IPS-18c (cell line): ENCODE measurements around the gene FUNDC1.

Experiments used
- H3K4me3 ChIP-seq: 2 replicates; pipeline ENCODE4 v1.7.0; 2013; ENCODE audit warnings: low read depth, mild to moderate bottlenecking, low read length, moderate library complexity; ENCODE audit not compliant: insufficient read depth
- H3K9me3 ChIP-seq: one replicate; pipeline ENCODE4 v1.6.1; 2013; ENCODE audit warnings: mild to moderate bottlenecking, low read length, moderate library complexity; ENCODE audit not compliant: control insufficient read depth, insufficient read depth

The FUNDC1 gene

DNA sequence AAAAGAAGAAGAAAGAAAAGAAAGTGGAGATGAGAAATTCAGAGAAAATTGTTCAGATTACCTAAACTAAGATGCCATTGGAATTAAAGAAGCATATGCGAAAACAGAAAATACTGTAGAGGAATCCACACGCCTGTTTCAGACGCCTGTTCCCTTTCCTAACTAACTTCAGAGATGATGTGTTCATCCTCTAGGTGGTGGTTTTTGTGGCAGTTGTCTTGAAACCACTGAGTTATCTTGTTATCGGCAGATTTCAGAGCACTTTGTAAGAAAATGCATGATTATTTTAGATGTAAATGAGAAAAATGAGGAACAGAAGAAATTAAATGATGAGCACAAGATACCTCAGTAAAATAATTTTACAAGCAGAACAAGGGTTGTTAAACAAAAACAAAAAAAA, 48.3 kb downstream of the FUNDC1 start:
- H3K4me3 ChIP-seq = no peak overlapping the region
- no peaks in the 10 kb centered on the region for H3K9me3 ChIP-seq

DNA sequence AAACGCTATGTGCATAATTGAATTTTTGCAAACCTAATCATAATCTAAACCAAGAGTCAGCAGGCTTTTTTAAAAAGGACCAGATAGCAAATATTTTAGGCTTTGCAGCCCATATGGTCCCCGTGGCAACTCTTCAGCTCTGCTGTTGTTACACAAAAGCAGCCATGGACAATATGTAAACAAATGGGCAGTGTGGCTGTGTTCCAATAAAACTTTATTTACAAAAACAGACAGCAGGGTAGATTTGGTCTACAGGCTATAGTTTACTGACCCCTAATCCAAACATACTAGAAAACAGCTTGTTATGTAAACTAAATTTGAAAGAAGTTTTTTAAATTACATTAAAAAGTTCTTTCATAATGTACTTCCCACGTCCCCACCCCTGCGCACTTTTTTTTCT, 53.1 kb downstream of the FUNDC1 start:
- Histone ChIP-seq H3K4me3 (no peak overlapping the region), H3K9me3 (peaks cover 5% of the 10 kb centered on the region)

DNA sequence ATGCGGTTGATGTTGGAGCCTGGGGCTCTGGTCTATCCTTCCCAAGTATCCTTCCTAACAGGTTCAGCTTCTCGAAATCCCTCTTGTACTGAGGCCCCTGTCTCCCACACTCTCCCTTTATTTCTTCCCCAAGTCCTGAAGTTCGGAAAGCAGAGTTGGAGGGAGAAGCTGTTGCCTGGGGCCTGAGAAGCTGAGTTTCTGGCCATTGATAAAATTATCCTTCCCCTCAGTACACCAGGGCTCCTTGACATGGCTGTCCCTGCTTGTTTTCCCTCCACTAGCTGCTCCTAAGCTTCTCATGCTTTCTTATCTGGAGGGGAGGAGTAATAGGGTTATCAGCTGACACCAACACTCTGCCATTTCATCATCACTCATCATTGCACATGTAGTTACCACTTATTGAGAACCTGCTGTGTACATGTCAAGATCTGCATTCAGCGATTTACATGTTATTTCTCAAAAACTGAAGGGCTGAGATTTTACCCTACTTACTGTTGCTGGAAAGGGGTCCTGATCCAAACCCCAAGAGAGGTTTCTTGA, 58.0 kb downstream of the FUNDC1 start:
- Histone ChIP-seq H3K9me3 (peaks cover 5% of the 10 kb centered on the region), H3K4me3 (no peak overlapping the region)

DNA sequence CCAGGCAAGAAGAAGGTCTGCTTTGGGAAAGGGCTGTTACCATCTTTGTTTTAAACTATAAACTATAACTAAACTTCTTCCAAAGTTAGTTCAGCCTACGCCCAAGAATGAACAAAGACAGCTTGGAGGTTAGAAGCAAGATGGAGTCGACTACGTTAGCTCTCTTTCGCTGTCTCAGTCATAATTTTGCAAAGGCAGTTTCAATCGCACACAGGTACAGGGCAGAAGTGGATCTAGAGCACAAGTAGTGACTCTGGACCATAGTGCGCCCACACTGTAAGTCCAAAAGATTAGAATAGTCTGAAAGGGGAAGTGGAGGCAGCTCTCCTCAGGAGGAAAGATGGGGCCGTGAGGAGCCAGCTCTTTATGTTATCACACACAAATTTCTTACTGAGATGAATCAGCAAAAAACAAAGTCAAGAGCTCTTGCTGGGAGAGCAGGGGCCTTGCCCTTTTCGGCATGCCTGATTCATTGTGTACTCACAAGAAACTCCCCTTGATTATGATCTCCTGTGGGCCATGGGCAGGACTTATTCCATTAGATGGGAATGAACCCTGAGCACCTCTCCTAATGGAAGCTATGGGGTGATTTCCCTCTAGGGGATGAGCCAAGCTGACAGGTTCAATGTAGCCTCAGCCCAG, 58.6 kb downstream of the FUNDC1 start:
- Histone ChIP-seq H3K9me3 (peaks cover 5% of the 10 kb centered on the region), H3K4me3 (no peak overlapping the region)

DNA sequence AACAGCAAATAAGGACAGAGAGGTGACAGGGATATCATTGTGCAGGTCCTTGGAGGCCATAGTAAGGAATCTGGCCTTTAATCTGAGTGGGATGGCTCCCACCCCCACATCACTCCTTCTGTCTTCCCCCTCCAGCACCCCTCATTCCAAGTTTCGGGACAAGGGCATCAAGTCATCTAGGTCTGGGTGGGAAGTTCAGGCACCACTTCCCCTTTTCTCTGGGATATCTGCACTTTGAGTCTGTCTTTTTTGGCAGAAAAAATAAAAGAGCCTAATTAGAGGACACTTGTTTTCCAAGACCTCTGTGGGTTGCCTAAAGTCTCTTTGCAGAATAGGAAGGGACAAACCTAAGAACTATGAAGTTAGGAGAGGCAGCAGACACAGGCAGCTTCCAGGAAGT, 60.1 kb downstream of the FUNDC1 start:
- Histone ChIP-seq H3K9me3 (peaks cover 2% of the 10 kb centered on the region), H3K4me3 (no peak overlapping the region)

DNA sequence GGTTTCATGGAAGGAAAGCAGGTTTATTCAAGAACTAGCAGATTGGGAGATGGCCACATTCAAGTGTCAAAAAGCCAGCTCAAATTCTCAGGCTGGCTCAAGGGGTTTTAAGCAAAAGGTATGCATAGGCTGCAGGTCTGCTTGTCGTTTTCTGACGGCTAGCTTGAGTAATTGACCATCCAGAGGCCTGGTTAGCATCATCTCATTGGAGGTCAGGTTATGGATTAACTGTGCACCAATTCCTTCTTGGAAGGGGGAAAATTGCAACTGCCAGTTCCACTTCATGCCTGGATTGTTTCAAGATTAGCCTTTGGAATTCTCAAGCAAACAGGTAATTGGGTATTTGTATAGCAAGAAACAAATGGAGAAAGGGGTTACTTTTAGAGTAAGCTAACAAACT, 62.1 kb downstream of the FUNDC1 start:
- H3K4me3 ChIP-seq = no peak overlapping the region

DNA sequence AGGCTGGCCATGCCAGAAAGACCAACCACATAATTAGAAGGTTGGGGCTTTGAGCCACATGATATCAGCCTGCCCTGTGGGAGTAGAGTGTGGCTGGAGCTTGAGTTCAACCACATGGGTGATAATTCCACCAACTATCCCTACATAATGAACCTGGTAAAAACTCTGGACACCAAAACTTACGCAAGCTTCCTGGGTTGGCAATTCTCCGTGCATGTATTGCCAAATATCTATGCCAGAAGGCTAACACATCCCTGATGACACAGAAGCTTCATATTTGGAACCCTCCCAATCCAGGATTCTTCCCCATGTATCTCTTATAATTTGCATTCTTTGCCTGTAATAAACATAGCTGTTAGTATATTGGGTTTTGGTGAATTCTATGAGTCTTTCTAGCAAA, 68.2 kb downstream of the FUNDC1 start:
- Histone ChIP-seq H3K9me3 (peaks cover 11% of the 10 kb centered on the region), H3K4me3 (no peak overlapping the region)

More for the DNA sequence above, 62.1 kb downstream of the FUNDC1 start:
- H3K9me3 ChIP-seq = peaks cover 2% of the 10 kb centered on the region
